GM18498 (cell line): ENCODE measurements around the gene ETHE1.
A peak's percentile ranks its signal among the peaks of the same experiment; 100 is the strongest.
"Not testable (repeated sequence)": the region's sequence is repeated elsewhere in the genome, so short reads cannot be mapped to it uniquely, and the experiment has no call there.

Experiments
- ATAC-seq: cut with Tn5 transposase; IDR thresholded peaks from one replicate; pipeline ENCODE4 v1.9.1; 2021; ENCODE audit warnings: mild to moderate bottlenecking, moderate library complexity; ENCODE audit not compliant: unreplicated experiment

The ETHE1 gene

GRCh38 chr19:43525836-43526771, 897 bp downstream of the ETHE1 start:
- ATAC-seq: no peak

- ATAC-seq: no peak
Observed at GRCh38 chr19:43524922-43525835, 1.8 kb downstream of the ETHE1 start.

GRCh38 chr19:43523696-43524095, 3.3 kb downstream of the ETHE1 start:
- ATAC-seq: not testable (repeated sequence)

DNA sequence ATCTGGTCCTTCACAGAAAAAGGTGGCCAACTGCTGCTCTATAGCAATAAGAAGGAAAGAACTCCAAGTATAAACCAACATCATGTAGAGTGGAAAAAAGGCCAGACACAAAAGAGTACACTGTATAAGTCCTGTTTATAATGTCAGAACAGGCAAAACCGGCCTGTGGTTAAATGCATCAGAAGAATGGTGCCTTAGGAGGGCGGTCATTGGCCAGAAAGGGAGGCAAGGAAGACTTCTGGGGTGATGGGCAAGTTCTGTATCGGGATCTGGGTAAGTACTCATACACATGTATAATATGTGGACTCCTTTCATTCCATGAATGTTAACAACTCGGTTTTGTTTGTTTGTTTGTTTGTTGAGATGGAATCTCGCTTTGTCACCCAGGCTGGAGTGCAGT, 4.1 kb downstream of the ETHE1 start:
- no peak for ATAC-seq

GRCh38 chr19:43519436-43520088, 7.4 kb downstream of the ETHE1 start:
- ATAC-seq: no peak

- ATAC-seq: no peak
Observed at GRCh38 chr19:43518051-43518450, 8.9 kb downstream of the ETHE1 start.

DNA sequence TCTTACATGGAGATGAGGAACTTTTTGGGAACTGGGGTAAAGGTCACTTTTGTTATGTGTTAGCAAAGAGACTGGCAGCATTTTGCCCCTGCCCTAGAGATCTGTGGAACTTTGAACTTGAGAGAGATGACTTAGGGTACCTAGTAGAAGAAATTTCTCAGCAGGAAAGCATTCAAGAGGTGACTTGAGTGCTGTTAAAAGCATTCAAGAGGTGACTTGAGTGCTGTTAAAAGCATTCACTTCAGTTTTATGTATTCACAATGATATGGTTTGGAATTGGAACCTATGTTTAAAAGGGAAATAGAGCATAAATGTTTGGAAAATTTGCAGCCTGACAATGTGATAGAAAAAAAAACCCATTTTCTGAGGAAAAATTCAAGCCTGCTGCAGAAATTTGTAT, 14.6 kb downstream of the ETHE1 start:
- ATAC-seq: not testable (repeated sequence)

DNA sequence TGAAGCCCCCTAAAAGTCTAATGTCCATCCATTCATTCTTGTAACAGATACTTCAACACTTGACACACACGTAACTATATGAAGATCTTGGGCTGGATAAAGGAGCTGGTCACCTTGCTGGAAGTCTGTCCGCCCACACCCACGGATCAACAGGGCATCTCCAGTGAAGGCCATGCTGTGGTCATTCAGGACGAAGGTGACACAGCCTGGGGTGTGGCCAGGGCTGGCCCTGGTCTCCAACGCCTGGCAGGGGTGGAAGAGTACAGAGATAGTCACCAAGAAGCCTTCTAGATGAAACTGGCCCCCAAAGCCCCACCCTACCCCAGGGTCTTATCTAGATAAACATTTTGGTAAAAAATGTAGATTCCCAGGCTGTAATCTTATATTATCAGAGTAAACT, 15.7 kb downstream of the ETHE1 start:
- ATAC-seq: no peak

DNA sequence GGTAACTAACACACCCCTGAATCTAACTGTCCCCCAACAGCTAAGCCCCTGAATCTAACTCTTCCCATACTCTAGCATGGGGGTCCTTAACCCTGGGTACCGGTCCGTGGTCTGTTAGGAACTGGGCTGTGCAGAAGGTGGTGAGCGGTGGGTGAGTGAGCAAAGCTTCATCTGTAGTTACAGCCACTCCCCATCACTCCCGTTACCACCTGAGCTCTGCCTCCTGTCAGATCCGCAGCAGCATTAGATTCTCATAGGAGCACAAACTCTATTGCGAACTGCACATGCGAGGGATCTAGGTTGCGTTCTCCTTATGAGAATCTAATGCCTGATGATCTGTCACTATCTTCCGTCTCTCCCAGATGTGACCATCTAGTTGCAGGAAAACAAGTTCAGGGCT, 16.3 kb downstream of the ETHE1 start:
- ATAC-seq: no peak

GRCh38 chr19:43507880-43508279, 19.1 kb downstream of the ETHE1 start:
- ATAC-seq: no peak

DNA sequence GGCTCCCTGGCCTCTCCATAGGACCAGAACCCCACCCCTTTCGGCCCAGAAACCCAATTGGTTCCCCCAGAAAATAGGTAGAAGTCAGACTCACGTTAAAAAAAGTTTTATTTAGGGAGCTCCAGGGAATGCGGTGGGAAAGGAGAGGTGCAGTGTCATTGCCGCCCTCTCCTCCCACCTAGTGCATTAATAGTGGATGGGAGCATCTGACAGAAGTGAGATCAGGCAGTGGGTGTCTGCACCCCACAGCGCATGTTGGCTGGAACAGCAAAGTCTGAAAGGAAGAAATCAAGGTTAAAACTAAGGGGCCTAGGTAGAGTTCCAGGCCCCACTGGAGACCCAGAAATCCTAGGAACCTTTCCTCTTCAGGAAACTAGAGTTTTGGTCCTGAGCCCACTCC, 20.4 kb downstream of the ETHE1 start:
- ATAC-seq: no peak

- ATAC-seq: no peak
Observed at GRCh38 chr19:43505941-43506340, 21.1 kb downstream of the ETHE1 start.

DNA sequence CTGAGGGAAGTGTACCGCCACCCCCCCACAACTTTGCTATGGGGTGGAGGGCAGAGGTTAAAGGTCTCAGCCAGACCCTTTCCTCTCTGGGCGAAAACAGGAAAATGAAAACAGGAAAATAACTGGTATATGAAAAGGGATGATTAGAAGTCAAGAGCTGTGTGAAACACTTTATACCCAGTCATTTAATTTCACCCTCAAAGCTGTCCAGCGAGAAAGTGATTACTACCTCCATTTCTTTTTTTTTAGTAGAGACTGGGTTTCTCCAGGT, 21.9 kb downstream of the ETHE1 start:
- ATAC-seq: no peak

DNA sequence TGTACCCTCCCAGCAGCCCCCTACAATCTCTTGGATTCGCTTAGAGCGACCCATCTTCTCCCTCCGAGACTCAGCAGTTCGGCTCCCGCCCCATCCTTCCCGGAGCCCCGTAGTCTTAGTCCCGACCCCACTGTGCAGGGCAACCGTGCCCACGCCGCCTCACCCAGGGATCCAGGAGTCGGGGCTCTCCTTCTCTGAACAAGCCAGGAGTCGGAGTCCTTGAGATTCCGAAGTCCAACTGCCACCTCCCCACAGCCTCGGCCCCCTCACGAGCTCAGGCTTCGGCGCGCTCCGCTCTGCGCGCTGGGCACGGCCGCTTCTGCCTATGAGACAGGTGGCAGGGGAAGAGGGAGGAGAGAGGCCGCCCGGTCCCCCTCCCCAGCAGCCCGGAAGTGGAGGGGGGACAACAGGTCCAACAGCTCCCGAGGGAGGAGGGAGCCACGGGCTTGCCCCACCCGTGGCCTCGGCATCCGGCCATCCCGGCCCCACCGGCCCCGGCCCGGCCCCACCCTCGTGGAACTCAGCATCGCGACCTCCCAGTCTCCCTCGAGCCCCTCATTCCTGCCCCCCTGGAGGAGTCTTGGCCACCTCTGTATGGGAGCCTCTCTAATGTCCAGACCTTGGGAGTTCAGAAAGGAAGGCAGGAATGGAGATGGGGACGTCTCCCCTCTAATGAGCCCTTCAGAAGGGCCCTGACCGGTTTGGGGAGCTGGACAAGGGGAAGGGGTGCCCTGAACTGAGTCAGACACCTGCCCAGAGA, 22.4 kb downstream of the ETHE1 start, which contains the start of gene PHLDB3:
Gene PHLDB3 (minus strand): TSS at position 321 of the 760 bp plus-strand sequence. CDS start 628 bp downstream, outside the sequence.
- peak; percentile 24 for ATAC-seq

GRCh38 chr19:43503501-43504425, 23.2 kb downstream of the ETHE1 start:
- ATAC-seq: peak; percentile 87

DNA sequence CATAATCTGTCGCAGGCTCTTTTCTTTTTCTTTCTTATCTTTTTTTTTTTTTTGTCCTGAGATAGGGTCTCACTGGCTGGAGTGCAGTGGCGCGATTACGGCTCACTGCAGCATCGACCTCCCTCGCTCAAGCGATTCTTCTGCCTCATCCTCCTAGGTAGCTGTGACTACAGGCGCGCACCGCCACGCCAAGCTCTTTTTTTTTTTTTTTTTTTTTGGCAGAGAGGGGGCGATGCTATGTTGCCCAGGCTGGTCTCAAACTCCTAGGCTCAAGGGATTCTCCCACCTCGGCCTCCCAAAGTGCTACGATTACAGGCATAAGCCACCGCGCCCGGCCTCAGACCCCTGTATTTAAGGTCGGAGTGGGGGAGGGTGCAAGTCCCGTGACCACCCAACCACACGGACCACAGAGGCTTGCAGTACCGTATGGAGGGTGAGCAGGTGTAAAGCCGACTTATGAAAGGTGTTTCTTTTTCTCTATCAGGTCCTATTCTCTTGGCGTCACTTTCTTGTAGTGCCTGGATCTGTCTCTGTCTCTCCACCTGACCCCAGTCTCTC, 24.5 kb downstream of the ETHE1 start:
- no peak for ATAC-seq

DNA sequence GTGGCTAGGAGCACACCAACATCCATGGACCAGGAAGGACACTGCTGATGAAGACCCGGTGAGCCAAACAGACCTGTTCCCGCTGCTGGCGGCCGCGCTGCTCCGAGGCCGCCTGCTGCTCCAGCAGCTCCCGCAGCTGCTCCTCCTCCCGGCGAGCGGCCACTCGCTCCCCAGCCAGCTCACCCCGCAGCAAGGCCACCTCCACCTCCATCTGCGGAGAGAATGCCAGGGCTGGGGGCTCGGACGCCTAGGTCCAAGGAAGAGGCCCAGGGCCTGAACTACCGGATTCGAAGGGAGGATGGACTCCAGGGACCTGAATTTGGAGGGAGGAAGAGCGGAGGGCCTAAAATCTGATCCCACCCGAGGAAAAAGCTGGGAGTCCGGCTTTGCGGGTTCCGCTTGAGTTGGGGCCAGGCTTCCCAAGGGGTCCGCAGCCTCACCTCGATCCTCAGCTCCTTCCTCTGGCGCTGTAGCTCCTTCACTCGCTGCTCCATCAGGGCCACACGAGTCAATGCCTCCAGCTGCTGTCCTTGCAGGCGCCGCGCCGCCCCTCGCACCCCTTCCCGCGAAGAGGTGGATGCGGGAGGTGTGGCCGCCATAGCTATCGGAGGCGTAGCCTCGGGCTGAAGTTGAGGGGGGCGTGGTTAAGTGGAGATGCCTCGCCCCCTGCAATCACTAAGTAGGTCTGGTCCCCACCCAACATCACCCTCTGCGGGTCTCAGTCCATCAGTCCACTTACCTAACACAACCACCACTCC, 25.2 kb downstream of the ETHE1 start:
- no peak for ATAC-seq

DNA sequence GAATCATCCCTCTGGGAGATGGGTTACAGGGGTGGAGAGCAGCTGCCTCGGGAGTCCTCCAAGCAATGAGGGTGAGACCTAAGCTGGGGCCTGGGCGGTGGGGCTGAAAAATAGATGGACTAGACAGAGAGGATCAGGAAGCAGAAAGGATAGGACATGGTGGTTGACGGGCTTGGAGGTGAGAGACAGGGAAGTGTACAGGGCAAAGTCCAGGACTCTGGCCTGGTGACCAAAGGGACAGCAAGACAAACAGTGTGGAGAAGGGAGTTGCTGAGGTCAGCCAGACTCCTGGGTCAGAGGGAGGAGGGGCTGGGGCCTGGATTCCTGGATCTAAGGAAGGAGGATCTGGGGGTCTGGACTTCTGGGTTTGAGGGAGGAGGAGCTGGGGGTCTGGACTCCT, 28.0 kb downstream of the ETHE1 start:
- no peak for ATAC-seq
